Central memory CD4-positive, alpha-beta T cell (primary cell): ENCODE data around the gene ADSL.

Source experiments
- DNase-seq: peaks from one replicate; pipeline ENCODE4 v3.0.0; 2022

ADSL gene

DNA sequence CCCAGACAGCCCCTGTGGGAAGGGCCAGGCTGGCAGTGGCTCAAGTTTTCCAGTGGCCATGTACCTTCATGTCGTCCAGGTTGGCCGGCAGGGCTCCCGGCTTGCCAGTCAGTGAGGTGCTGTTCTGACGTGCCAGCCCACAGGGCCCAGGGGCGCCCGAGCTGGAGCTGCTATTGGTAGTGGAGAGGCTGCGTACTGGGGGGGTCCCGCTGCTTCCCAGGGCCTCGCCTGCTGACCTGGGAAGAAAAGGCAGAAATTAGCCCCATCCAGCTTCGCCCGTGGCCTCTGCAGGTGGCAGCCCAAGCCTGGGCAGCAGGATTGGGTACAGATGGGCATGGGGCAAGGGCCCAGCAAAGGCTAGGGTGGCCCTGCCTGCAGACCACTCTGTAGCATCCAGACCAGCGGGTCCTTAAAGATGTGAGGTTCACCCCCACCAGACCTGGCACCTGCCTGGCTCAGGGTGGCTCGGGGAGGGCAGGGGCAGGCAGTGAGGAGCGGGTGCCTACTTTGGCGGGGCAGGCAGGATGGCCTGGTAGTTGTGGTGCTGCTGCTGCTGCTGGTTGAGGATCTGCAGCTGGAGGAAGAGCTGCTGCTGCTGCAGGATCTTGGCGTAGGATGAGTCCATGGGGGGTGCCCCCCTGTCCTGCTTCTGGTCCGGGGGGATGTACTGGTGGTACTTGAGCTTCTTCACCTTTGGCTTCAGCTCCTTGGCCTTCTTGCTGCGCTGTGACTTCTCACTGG is 74.2 kb downstream of the ADSL start:
- DNase-seq, result no peak

DNA sequence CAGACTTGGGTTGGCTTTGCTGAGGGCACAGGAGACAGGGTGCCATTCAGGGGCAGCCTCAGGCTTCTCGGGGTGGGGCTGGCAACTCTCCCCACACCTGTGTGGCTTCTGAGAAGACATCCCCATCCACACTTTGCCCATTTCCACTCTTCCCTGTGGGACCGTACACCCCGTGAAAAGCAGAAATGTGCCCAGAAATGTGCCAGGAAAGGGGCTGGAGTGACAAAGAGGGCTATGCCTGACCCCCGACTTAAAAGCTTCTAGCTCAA is 74.7 kb downstream of the ADSL start:
- DNase-seq, result no peak

DNA sequence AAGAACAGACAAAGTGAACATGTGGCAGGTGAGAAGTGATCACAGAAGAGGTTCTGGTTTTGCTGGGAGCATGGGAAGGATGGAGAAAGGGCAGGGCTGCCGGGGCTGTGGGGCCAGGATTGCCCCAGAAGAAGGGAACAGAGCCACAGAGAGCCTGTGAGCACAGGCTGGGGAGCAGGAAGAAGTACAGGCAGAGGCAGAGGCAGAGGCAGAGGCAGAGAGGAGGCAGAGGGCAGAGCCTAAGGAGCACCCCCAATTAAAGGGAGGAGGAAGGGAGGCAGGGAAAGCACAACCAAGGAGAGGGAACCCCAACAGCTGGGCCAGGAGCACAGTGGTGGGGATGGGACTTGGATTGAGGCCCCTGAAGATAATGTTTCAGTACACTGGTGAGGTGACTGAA is 75.6 kb downstream of the ADSL start:
- DNase-seq, result no peak

DNA sequence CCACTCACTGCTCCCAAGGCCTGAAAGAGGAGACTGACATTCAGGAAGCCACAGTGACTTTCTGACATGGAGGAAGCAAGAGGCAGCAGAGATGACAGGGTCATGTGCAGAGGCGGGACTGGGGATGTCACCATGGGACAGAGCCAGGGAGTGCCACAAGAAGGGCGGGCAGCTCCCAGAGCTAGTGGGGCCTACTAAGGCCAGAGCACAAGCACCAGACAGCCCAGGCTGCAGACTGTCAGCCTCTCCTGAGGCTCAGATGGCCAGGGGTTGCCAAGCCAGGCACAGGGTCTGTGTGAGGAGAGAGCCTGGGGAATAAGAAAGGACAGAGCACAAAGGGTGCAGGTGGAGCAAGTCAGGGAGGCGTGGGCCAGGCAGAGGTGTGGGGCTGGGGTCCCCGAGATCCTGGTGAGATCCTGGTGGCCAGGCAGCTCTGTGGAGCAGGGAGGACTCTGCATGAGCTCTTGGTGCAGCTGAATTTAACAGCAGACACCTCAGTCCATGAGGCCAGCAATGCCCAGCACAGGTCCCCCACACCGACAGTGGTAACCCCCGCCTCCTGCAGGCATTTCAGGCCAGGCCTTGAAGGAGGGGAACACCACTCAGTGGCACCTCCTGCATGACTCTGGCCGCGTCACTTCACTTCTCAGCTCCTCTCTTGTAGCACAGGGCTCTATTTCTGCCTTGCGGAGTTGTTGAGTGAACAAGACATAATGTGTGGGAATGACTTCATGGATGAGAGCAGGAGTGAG is 76.4 kb downstream of the ADSL start:
- DNase-seq, result no peak

DNA sequence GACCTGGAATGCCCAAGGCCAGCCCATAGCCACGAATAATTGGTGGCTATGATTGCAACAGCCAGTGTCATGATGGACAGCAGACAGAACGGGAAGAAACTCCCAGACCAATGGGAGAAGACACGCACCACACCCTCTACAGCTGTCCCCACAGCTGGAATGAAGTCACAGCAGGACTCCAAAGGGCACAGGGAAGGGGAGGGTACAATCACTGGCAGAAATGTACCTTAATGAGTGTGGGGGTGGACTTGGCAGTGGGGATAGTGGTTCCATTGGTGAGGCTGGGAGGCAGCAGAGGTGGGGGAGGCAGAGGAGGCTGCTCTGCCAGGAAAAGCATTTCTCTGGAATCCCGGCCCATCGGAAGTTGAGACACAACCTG is 77.0 kb downstream of the ADSL start:
- DNase-seq, result no peak

DNA sequence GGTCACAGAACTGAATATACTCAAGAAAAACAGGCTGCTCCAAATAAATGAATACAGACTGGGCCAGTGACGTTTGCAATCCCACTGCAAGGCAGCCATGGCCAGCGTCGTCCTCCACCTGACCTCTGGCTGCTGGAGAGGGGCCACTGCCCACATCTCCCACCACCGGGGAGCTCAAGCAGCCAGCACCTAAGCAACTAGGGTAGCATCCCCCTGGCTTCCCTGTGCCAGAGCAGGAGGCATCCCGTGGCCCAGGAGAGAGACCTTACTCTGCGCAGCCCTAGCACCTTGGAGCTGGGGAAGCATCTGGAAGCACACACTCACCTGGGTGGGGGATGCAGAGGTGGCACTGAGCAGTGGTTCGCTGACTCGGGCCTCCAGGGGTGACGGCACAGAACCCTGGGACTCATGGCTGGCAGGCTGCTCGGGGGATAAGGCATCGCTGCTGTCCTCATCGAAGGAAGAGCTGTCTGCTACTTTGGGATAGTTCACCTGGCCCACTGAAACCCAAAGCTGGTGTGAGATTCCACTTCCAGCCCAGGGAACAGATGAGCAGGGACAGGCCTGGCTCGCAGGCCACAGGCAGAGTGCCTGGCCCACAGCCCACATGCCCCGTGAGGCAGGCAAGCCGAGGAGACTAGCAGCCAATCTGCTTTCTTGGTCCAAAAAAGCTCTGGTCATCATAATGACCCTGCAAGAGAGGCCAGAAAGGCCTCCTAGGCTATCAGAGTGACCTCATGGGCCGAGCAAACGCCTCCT is 77.8 kb downstream of the ADSL start:
- no peak for DNase-seq

DNA sequence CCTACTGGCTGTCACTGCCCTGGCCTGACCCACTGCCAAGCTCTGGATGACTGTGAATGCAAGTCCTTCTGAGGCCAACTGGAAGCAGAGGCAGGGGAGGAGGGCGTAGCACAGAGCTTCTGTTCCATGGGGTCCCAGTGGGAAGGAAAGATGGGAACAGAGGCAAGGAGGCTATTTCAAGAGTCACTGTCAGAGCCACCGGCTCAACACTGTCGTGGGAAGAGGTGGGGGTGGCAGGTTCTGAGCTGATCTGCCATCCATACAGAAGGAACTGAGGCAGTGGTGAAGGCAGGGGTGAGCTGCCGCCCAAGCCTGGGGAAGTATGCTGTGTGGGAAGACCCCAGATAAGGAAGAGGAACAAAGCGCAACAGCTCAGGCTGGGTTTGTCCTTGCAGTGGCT is 78.8 kb downstream of the ADSL start:
- no peak for DNase-seq

DNA sequence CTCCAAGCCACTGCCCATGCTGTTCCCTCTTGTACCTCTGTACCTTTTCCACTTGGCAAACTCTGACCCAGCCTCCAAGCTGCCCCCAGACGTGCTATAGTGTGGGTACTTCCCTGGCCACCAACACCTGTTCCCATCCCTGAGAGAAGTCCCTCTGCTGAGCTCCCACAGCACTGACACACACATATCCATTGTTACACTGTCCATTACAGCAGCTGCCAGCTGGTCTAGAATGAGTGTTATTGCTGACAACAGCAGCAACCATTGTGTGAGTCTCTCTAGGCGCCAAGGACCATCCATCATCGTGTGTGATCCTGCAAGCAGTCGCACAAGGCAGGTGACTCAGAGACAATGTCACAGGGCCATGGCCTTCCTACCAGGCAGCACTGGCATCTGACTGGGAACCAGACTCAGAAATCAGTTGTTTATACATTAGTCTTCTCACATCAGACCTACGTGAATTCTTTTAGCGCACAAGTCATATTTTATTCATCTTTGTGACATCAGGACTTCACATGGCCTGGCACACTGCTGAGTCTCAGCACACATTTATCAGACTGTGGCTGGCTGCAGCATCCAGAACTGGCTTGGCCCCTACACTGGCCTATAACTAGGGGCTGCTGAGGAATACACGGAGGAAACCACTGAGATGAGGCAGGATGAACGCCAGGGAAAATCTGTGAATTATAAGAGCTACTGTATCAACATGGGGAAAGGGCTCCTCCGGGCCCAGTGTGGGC is 80.5 kb downstream of the ADSL start:
- DNase-seq, result no peak

DNA sequence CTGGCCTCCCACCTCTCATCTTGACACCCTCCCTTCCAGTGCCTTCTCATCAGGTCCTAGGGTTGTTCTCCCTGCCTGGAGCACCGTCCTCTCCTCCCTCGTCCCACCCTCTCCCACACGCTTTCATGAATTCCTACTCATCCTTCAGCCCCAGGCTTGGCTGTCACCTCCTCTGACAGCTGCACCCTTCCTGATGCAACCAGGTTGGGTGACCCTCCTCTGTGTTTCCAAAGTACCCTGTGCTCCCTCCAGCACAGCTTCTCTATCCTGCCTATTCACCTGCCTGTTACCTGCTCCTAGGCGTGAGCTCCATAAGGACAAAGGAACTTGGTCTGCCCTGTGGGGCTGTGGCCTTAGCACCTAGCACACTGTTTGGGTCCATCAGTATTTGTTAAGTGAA is 82.5 kb downstream of the ADSL start:
- DNase-seq, result no peak

DNA sequence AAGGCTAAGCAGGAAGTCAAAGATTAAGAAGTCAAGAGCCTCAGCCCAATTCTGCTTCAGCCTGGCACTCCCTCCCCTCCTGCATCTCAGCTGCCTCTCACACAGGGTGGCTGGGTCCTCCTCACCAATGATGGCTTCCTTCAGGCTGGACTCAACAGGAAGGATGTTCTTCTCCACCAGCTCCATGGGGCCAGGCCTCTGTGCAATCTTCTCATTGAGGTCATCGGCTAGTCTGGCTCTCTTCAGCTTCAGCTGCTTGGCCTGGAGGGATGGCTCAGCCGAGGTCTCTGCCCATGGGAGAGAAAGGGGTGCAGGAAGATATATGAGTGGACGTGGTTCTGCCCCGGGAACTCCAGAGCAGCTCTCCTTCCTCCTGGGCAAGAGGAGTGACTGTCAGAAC is 83.2 kb downstream of the ADSL start:
- no peak for DNase-seq

DNA sequence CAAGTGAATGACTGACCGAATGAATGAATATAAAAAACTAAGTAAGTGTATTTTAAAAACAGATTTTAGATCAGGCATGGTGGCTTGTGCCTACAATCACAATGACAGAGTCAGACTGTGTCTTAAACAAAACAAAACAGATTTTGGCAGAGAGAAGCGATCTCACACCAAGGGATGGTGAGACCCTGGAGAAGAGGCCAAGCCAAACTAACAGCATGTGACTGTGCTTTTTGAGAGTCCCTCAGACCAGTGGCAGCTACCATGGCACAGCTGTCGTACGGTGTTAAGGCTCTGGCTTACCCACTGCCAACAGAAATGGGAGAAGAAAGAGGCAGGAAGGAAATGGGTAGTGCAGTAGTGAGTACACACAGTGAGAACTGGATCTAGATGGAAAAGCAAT is 84.7 kb downstream of the ADSL start:
- no peak for DNase-seq

DNA sequence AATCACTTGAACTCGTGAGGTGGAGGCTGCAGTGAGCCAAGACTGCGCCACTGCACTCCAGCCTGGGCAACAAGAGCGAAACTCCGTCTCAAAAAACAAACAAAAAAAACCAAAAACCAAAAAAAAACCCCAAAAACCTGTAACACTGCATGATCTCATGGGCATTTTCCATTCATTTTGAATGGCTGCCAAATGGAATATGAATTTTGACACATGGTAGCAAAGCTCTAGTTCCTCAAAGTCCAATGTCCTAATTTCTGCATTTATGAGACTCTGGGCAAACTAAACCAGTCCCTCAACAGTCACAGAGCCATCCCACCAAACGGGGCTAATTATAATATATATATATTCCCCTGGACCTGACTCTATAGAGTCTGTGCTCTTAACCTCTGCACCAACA is 85.9 kb downstream of the ADSL start:
- DNase-seq, result no peak

DNA sequence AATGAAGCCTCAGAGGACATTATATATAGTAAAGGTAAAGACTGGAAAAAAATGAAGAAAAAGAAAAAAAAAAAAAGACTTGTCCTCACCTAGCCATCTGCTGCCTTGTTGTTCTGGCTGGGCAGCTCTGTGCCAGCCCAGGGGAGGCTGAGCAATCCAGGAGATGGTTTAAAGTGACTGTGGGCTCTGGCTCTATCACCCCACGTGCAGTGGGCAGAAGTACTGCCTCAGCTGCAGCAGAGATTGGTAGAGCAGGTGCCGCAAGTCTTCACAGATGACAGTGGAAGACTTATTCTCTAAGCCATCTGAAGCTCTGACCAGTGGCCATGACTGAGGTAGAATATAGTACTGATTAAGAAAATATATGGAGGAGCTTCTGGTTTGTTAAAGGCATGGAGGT is 86.3 kb downstream of the ADSL start:
- DNase-seq, result no peak

DNA sequence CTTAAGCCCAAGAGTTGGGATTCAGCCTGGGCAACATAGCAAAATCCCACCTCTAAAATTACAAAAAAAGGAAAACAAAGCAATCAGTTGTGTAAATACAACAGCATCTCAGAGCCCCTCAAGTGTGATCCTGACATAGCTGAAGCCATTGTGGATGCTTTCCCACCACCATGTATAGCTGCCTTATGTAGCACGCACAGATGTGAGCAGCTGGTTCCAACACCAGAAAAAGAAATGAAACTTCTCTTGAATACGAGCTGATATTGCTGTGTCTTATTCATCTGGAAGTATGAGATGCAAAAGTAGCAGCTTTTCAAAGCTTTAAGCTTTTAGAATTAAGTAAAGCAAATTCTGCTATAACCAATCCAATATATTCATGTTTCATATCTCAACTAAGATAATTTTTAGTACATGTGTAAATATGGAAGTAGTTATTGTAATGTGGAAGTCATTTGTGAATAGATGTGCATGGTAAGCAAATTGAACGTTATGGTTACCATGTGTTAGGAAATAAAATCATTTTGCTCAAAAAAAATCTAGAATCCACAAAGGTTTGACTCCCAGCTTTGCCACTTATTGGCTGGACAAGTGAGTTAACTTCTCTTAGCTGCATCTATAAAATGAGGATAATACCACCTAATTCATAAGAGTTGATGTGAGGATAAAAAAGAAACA is 87.3 kb downstream of the ADSL start:
- no peak for DNase-seq

DNA sequence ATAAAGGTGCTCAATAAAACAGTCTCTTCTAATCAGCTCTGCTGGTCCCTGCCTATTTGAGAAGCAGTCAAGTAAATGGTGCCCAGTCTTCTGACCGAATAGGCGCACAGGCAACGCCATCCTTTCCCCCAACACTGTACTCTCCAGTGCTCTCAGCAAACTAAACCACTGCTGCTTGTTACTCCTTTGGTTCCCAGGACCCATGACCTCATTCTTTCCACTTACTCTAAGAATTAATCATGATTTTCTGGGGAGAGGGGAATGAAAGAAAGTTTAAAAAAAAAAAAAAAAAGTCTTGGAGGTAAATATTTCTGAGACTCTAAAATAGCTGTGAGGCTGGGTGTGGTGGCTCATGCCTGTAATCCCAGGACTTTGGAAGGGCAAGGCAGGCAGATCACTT is 87.8 kb downstream of the ADSL start:
- DNase-seq, result no peak

DNA sequence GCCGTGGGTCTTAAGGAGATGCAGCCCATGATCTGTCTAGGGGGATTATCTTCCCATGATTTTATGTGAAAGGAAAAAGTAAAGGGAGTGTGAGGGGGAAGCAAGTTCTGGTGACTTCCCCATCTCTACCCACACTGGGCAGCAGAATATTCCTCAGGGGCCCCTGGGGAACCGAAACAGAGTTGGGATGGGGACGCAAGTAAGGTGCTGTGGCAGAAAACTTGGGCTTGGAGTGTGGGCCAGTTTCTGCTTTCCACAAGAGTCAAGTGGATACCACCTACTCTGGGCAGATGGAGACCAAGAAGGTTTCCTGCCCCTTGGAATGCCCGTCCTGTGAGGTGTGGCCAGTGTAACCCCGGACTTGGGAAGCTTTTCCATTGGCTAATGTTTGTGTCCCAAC is 88.4 kb downstream of the ADSL start:
- no peak for DNase-seq

DNA sequence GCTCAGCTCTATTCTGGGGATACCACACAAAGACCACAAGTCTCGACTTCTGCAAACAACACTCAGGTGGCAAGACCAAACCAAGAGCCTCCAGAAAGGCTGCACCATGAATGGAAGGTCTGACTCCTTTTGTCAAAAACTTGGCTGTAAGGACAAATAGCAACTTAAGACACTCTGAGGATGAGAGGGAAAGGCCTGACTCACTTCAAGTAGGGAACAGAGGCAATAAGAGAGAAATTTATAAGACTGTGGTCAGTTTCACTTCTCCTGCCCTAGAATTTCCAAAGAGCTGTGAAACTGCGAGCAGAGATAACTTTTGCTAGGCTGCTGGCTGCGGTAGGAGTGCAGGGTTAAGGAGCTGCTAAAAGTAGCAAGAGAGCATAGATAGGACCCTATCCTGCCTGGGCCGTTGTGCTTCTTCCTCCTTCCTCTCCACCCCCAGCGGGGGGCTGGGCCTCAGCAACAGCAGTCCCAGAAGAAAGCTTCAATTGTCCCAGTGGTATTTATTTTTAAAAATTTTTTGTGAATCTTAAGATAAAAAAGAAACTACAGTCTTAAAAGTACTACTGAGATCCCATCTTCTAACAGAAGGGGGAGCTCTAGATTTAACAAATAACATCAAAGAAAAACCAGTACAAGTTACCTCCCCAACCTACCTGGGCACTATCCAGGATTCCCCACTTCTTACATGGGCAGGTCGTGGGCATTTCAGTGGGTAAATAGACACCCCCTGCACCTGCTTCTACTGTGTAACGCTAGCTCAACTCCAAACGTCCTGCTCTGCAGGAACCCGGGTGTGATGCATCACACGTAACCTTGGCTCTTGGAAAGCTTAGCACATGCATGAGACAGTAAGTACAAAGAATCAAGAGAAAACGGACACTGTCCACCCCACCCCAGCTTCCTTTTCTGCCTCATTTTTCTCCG is 90.5 kb downstream of the ADSL start:
- peak; percentile 61 for DNase-seq
